ENCODE measurements around the gene MSI2.
A peak's percentile ranks its signal among the peaks of the same experiment; 100 is the strongest.

MSI2 gene

GRCh38 chr17:57597531-57598453, 341.5 kb downstream of the MSI2 start:
- Histone ChIP-seq H3K79me2 (ENCODE audit: control insufficient read depth, low read length) (no peaks in the 10 kb centered on the region), H3K27ac (ENCODE audit: low read depth, low read length) (peak overlapping the region; percentile 2; the same call in 1 of the 2 replicates), H3K9me2 (replicated peaks; ENCODE audit: control insufficient read depth, low read length) (no peaks in the 10 kb centered on the region), H4K20me1 (ENCODE audit: control insufficient read depth, insufficient read depth, low read depth, low read length) (no peaks in the 10 kb centered on the region), H3F3A (ENCODE audit: control insufficient read depth, insufficient read depth) (peaks cover 2% of the 10 kb centered on the region; the same call in 1 of the 2 replicates), H3K9me3 (ENCODE audit: control insufficient read depth, insufficient read depth, low read length) (no peaks in the 10 kb centered on the region), H3K4me1 (ENCODE audit: control insufficient read depth, low read length) (peaks cover 78% of the 10 kb centered on the region), H3K4me2 (ENCODE audit: low read length) (no peak overlapping the region), H3K27me3 (ENCODE audit: control insufficient read depth, low read length) (no peaks in the 10 kb centered on the region), H3K36me3 (ENCODE audit: control insufficient read depth, low read length) (peaks cover 29% of the 10 kb centered on the region), H3K4me3 (ENCODE audit: low read length) (no peak overlapping the region)
- TF ChIP-seq CTCF (IDR thresholded peaks at IDR 0.05; ENCODE audit: low read depth, low read length, poor library complexity, severe bottlenecking), result peak; percentile 97
- TF ChIP-seq EZH2phosphoT487 (IDR thresholded peaks at IDR 0.05; ENCODE audit: borderline replicate concordance, low read length), result no peak

GRCh38 chr17:57599271-57600045, 343.1 kb downstream of the MSI2 start:
- Histone ChIP-seq H4K20me1 (ENCODE audit: control insufficient read depth, insufficient read depth, low read depth, low read length) (no peaks in the 10 kb centered on the region), H3K9me2 (replicated peaks; ENCODE audit: control insufficient read depth, low read length) (no peaks in the 10 kb centered on the region), H3K9me3 (ENCODE audit: control insufficient read depth, insufficient read depth, low read length) (no peaks in the 10 kb centered on the region), H3K27ac (ENCODE audit: low read depth, low read length) (peak overlapping the region; percentile 36), H3K79me2 (ENCODE audit: control insufficient read depth, low read length) (no peaks in the 10 kb centered on the region), H3K4me3 (ENCODE audit: low read length) (peak overlapping the region; percentile 49), H3K4me1 (ENCODE audit: control insufficient read depth, low read length) (peaks cover 85% of the 10 kb centered on the region), H3K27me3 (ENCODE audit: control insufficient read depth, low read length) (no peaks in the 10 kb centered on the region), H3K4me2 (ENCODE audit: low read length) (peak overlapping the region; percentile 56), H3F3A (ENCODE audit: control insufficient read depth, insufficient read depth) (peaks cover 11% of the 10 kb centered on the region), H3K36me3 (ENCODE audit: control insufficient read depth, low read length) (peaks cover 36% of the 10 kb centered on the region)
- TF ChIP-seq CTCF (IDR thresholded peaks at IDR 0.05; ENCODE audit: low read depth, low read length, poor library complexity, severe bottlenecking) (no peak), EZH2phosphoT487 (IDR thresholded peaks at IDR 0.05; ENCODE audit: borderline replicate concordance, low read length) (no peak)

- H4K20me1 ChIP-seq (ENCODE audit: control insufficient read depth, insufficient read depth, low read depth, low read length), result no peaks in the 10 kb centered on the region
- no peaks in the 10 kb centered on the region for H3K9me2 ChIP-seq (replicated peaks; ENCODE audit: control insufficient read depth, low read length)
- peaks cover 17% of the 10 kb centered on the region for H3F3A ChIP-seq (ENCODE audit: control insufficient read depth, insufficient read depth)
- peaks cover 36% of the 10 kb centered on the region for H3K36me3 ChIP-seq (ENCODE audit: control insufficient read depth, low read length)
- H3K9me3 ChIP-seq (ENCODE audit: control insufficient read depth, insufficient read depth, low read length), result no peaks in the 10 kb centered on the region
- H3K4me1 ChIP-seq (ENCODE audit: control insufficient read depth, low read length), result peaks cover 85% of the 10 kb centered on the region
- TF ChIP-seq EZH2phosphoT487 (IDR thresholded peaks at IDR 0.05; ENCODE audit: borderline replicate concordance, low read length), result no peak
- no peak for TF ChIP-seq CTCF (IDR thresholded peaks at IDR 0.05; ENCODE audit: low read depth, low read length, poor library complexity, severe bottlenecking)
- H3K79me2 ChIP-seq (ENCODE audit: control insufficient read depth, low read length), result no peaks in the 10 kb centered on the region
- H3K4me2 ChIP-seq (ENCODE audit: low read length), result peak overlapping the region; percentile 56
- H3K27ac ChIP-seq (ENCODE audit: low read depth, low read length), result peak overlapping the region; percentile 36
- H3K27me3 ChIP-seq (ENCODE audit: control insufficient read depth, low read length), result no peaks in the 10 kb centered on the region
- H3K4me3 ChIP-seq (ENCODE audit: low read length), result peak overlapping the region; percentile 49; the same call in 1 of the 2 replicates
Measured at GRCh38 chr17:57600074-57600473, 343.8 kb downstream of the MSI2 start.

All from DOHH2 (cell line).